ENCODE data around the gene RHBDL3.

DNA sequence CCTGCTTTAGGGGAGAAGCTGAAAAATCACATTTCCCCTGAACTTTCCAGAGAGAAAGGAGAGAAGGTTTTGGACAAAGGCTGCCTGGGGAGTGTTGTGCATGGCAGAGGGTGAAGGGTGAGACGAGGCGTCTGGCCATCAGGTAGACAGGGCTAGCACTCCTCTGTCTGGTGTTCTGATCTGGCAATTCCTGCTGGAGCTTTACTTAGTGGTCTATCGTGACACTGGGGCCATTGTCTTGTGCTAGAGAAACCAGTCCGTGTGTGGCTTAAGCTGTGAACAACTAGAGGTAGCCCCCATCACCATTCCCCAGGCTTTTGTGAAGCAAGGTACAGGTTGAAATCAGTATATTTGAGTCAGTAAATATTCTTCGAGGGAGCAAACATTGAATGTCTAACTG, 8.5 kb downstream of the RHBDL3 start:
- TF ChIP-seq, protein P1, sequence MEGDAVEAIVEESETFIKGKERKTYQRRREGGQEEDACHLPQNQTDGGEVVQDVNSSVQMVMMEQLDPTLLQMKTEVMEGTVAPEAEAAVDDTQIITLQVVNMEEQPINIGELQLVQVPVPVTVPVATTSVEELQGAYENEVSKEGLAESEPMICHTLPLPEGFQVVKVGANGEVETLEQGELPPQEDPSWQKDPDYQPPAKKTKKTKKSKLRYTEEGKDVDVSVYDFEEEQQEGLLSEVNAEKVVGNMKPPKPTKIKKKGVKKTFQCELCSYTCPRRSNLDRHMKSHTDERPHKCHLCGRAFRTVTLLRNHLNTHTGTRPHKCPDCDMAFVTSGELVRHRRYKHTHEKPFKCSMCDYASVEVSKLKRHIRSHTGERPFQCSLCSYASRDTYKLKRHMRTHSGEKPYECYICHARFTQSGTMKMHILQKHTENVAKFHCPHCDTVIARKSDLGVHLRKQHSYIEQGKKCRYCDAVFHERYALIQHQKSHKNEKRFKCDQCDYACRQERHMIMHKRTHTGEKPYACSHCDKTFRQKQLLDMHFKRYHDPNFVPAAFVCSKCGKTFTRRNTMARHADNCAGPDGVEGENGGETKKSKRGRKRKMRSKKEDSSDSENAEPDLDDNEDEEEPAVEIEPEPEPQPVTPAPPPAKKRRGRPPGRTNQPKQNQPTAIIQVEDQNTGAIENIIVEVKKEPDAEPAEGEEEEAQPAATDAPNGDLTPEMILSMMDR (IDR thresholded peaks at IDR 0.05 in 2 of 3, conservative IDR thresholded peaks at IDR 0.05 in 1 of 3; ENCODE audit: control insufficient read depth in 2 of 3, extremely low read depth in 1 of 3, insufficient read depth in 1 of 3, low read depth in 3 of 3, low read length in 3 of 3), result no peak
- TF ChIP-seq CBX3 (IDR thresholded peaks at IDR 0.05; ENCODE audit: borderline replicate concordance, low read depth), result no peak
- TF ChIP-seq YY1 (IDR thresholded peaks at IDR 0.05; ENCODE audit: low read depth, low read length), result no peak
- TF ChIP-seq, protein P2, sequence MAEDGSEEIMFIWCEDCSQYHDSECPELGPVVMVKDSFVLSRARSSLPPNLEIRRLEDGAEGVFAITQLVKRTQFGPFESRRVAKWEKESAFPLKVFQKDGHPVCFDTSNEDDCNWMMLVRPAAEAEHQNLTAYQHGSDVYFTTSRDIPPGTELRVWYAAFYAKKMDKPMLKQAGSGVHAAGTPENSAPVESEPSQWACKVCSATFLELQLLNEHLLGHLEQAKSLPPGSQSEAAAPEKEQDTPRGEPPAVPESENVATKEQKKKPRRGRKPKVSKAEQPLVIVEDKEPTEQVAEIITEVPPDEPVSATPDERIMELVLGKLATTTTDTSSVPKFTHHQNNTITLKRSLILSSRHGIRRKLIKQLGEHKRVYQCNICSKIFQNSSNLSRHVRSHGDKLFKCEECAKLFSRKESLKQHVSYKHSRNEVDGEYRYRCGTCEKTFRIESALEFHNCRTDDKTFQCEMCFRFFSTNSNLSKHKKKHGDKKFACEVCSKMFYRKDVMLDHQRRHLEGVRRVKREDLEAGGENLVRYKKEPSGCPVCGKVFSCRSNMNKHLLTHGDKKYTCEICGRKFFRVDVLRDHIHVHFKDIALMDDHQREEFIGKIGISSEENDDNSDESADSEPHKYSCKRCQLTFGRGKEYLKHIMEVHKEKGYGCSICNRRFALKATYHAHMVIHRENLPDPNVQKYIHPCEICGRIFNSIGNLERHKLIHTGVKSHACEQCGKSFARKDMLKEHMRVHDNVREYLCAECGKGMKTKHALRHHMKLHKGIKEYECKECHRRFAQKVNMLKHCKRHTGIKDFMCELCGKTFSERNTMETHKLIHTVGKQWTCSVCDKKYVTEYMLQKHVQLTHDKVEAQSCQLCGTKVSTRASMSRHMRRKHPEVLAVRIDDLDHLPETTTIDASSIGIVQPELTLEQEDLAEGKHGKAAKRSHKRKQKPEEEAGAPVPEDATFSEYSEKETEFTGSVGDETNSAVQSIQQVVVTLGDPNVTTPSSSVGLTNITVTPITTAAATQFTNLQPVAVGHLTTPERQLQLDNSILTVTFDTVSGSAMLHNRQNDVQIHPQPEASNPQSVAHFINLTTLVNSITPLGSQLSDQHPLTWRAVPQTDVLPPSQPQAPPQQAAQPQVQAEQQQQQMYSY (CRISPR knock-in tag; IDR thresholded peaks at IDR 0.05), result no peak
- no peak for TF ChIP-seq RAD21 (IDR thresholded peaks at IDR 0.05; ENCODE audit: insufficient read depth, low read depth, low read length)
- TF ChIP-seq POLR2AphosphoS5 (IDR thresholded peaks at IDR 0.05; ENCODE audit: low read length), result no peak
